Endothelial cell (in vitro differentiated cells): ENCODE results near the gene MAPKAPK3. TPM values are rescaled to one million over a fixed set of nuclear protein-coding genes. Genes with fewer than 3 reads are reported as not detected.
A peak's percentile ranks its signal among the peaks of the same experiment; 100 is the strongest.

ENCODE experiments used
- DNase-seq: peaks from one replicate; pipeline ENCODE4 v3.0.0; 2021; ENCODE audit warnings: low spot score
- H3K27ac Mint-ChIP-seq: one replicate; pipeline ENCODE4 v1.8.0; 2021; ENCODE audit warnings: mixed read lengths, inconsistent platforms; ENCODE audit not compliant: unreplicated experiment
- H3K27me3 Mint-ChIP-seq: one replicate; pipeline ENCODE4 v1.8.0; 2021; ENCODE audit warnings: mild to moderate bottlenecking, moderate library complexity, mixed read lengths, inconsistent platforms; ENCODE audit not compliant: unreplicated experiment
- H3K36me3 Mint-ChIP-seq: one replicate; pipeline ENCODE4 v1.8.0; 2021; ENCODE audit warnings: mild to moderate bottlenecking, low read depth, mixed read lengths, inconsistent platforms; ENCODE audit not compliant: unreplicated experiment
- H3K4me1 Mint-ChIP-seq: one replicate; pipeline ENCODE4 v1.8.0; 2021; ENCODE audit warnings: mild to moderate bottlenecking, mixed read lengths, inconsistent platforms; ENCODE audit not compliant: unreplicated experiment
- H3K4me3 Mint-ChIP-seq: one replicate; pipeline ENCODE4 v1.8.0; 2021; ENCODE audit warnings: mild to moderate bottlenecking, mixed read lengths, inconsistent platforms; ENCODE audit not compliant: unreplicated experiment
- H3K9me3 Mint-ChIP-seq: one replicate; pipeline ENCODE4 v1.8.0; 2021; ENCODE audit warnings: mixed read lengths, inconsistent platforms; ENCODE audit not compliant: unreplicated experiment
- CTCF ChIP-seq: fragments of 200-600 bp; sonication (generic); IDR thresholded peaks from one replicate; pipeline ENCODE4 v1.5.0; 2021; ENCODE audit warnings: antibody characterized with exemption; ENCODE audit not compliant: unreplicated experiment
- long read RNA-seq: library from polyadenylated mRNA; unstranded; transcript quantifications from one replicate; pipeline ENCODE4 v2.0.0, GENCODE V29; 2020; ENCODE audit not compliant: unreplicated experiment
- total RNA-seq: library from RNA; stranded (reverse); fragmentation: NEBNext Ultra II Directional; extraction: Animal tissue kit (Norgen Biotek cat#: 25700); gene quantifications from one replicate; pipeline ENCODE4 v1.2.1, GENCODE V29; 2021; ENCODE audit not compliant: unreplicated experiment

Gene MAPKAPK3
- total RNA-seq: 6.4 TPM
- long read RNA-seq, partial matches to known transcripts: 1 of 2 reads
- long read RNA-seq, other reads (novel, unspliced or antisense): 0 of 2 reads

- DNase-seq: no peak
- Mint-ChIP-seq H3K36me3 (peaks cover 4% of the 10 kb centered on the region), H3K4me3 (peak within 1 kb of the TSS; percentile 82), H3K27ac (no peak within 1 kb of the TSS), H3K27me3 (peaks cover 12% of the 10 kb centered on the region), H3K4me1 (peaks cover 25% of the 10 kb centered on the region), H3K9me3 (no peaks in the 10 kb centered on the region)
- TF ChIP-seq CTCF: no peak
Measured at GRCh38 chr3:50617096-50617791, at the start of gene MAPKAPK3. Gene MAPKAPK3, plus strand, starts transcription at chr3:50617151. Its CDS starts 415 bp downstream, at chr3:50617566.

GRCh38 chr3:50567386-50568167, 49.4 kb upstream of the MAPKAPK3 start, which contains the start of gene C3orf18:
Gene C3orf18, minus strand, starts transcription at chr3:50567747. Its CDS starts 2,048 bp downstream, at chr3:50565699.
- H3K4me1 Mint-ChIP-seq: peaks cover 18% of the 10 kb centered on the region
- H3K27me3 Mint-ChIP-seq: peaks cover 17% of the 10 kb centered on the region
- H3K9me3 Mint-ChIP-seq: no peaks in the 10 kb centered on the region
- no peak for TF ChIP-seq CTCF
- peak within 1 kb of the TSS; percentile 89 for H3K4me3 Mint-ChIP-seq
- no peak within 1 kb of the TSS for H3K27ac Mint-ChIP-seq
- DNase-seq: peak; percentile 80
- H3K36me3 Mint-ChIP-seq: peaks cover 12% of the 10 kb centered on the region

GRCh38 chr3:50568947-50569749, 47.8 kb upstream of the MAPKAPK3 start, which contains the start of gene HEMK1:
Gene HEMK1, plus strand, starts transcription at chr3:50569522. Its CDS starts 1,583 bp downstream, at chr3:50571105.
- peaks cover 19% of the 10 kb centered on the region for H3K27me3 Mint-ChIP-seq
- H3K4me3 Mint-ChIP-seq: peak within 1 kb of the TSS; percentile 93
- peak within 1 kb of the TSS; percentile 75 for H3K27ac Mint-ChIP-seq
- peaks cover 18% of the 10 kb centered on the region for H3K4me1 Mint-ChIP-seq
- no peak for TF ChIP-seq CTCF
- DNase-seq: peak; percentile 90
- H3K36me3 Mint-ChIP-seq: peaks cover 15% of the 10 kb centered on the region
- H3K9me3 Mint-ChIP-seq: no peaks in the 10 kb centered on the region

- peak overlapping the region; percentile 73 for H3K27ac Mint-ChIP-seq
Measured at GRCh38 chr3:50570508-50571279, 46.3 kb upstream of the MAPKAPK3 start.

More at GRCh38 chr3:50570508-50571279, 46.3 kb upstream of the MAPKAPK3 start:
- H3K4me3 Mint-ChIP-seq: peak overlapping the region; percentile 93
- H3K9me3 Mint-ChIP-seq: no peaks in the 10 kb centered on the region
- no peak for DNase-seq
- H3K4me1 Mint-ChIP-seq: peaks cover 18% of the 10 kb centered on the region
- H3K27me3 Mint-ChIP-seq: peaks cover 14% of the 10 kb centered on the region
- TF ChIP-seq CTCF: no peak
- H3K36me3 Mint-ChIP-seq: peaks cover 11% of the 10 kb centered on the region
